Activated T-cell treated with anti-CD3 and anti-CD28 coated beads, Interleukin-2, amount 50 U/mL, for 4 hours (primary cell): ENCODE measurements around the gene PEX16. TPM values are rescaled to one million over a fixed set of nuclear protein-coding genes. Genes with fewer than 3 reads are reported as not detected.

Experiments
- ATAC-seq, 2 donors: fragments of 200-7000 bp; cut with Tn5 transposase; one replicate each; pipeline ENCODE4 v1.10.0; 2021
- DNase-seq: peaks from one replicate; pipeline ENCODE4 v3.0.0-alpha.2; 2020
- H3K27me3 Mint-ChIP-seq: one replicate; pipeline ENCODE4 v1.8.0; 2021; ENCODE audit warnings: low read depth, mixed read lengths
- H3K36me3 Mint-ChIP-seq: one replicate; pipeline ENCODE4 v1.8.0; 2022; ENCODE audit warnings: mixed read lengths; ENCODE audit not compliant: insufficient read depth
- H3K4me1 Mint-ChIP-seq: one replicate; pipeline ENCODE4 v1.8.0; 2021; ENCODE audit warnings: low read depth, mixed read lengths
- H3K4me3 Mint-ChIP-seq: one replicate; pipeline ENCODE4 v1.8.0; 2021; ENCODE audit warnings: mild to moderate bottlenecking, moderate library complexity, mixed read lengths
- H3K9me3 Mint-ChIP-seq: one replicate; pipeline ENCODE4 v1.8.0; 2021; ENCODE audit warnings: mixed read lengths
- total RNA-seq, 3 donors: library from RNA; stranded (reverse); gene quantifications; one replicate each; pipeline ENCODE4 v1.2.1, GENCODE V29; 2021

Gene PEX16
- total RNA-seq, 3 donors from 2014 or later = 44.6 to 52.6 (median 50.7) TPM

GRCh38 chr11:45870706-45871105, 47.0 kb downstream of the PEX16 start:
- Mint-ChIP-seq H3K27me3 (no peaks in the 10 kb centered on the region), H3K4me1 (no peaks in the 10 kb centered on the region), H3K4me3 (no peak overlapping the region), H3K9me3 (no peaks in the 10 kb centered on the region), H3K36me3 (peaks cover 55% of the 10 kb centered on the region)
- no peak for ATAC-seq
- no peak for DNase-seq

- Mint-ChIP-seq H3K36me3 (peaks cover 57% of the 10 kb centered on the region), H3K9me3 (no peaks in the 10 kb centered on the region), H3K27me3 (no peaks in the 10 kb centered on the region), H3K4me3 (no peak overlapping the region), H3K4me1 (no peaks in the 10 kb centered on the region)
- no peak for DNase-seq
- ATAC-seq = no peak
Measured at GRCh38 chr11:45869551-45869950, 48.1 kb downstream of the PEX16 start.

- no peak for ATAC-seq
- Mint-ChIP-seq H3K36me3 (peaks cover 56% of the 10 kb centered on the region), H3K4me3 (no peak overlapping the region), H3K9me3 (no peaks in the 10 kb centered on the region), H3K4me1 (no peaks in the 10 kb centered on the region), H3K27me3 (no peaks in the 10 kb centered on the region)
- no peak for DNase-seq
Measured at GRCh38 chr11:45864041-45864440, 53.6 kb downstream of the PEX16 start.

GRCh38 chr11:45860764-45861510, 56.7 kb downstream of the PEX16 start:
- peaks cover 51% of the 10 kb centered on the region for H3K36me3 Mint-ChIP-seq
- H3K27me3 Mint-ChIP-seq = no peaks in the 10 kb centered on the region
- no peak overlapping the region for H3K4me3 Mint-ChIP-seq
- H3K4me1 Mint-ChIP-seq = no peaks in the 10 kb centered on the region
- H3K9me3 Mint-ChIP-seq = no peaks in the 10 kb centered on the region
- DNase-seq (no peak), ATAC-seq (no peak)

GRCh38 chr11:45860348-45860747, 57.3 kb downstream of the PEX16 start:
- Mint-ChIP-seq H3K4me3 (no peak overlapping the region), H3K27me3 (no peaks in the 10 kb centered on the region), H3K9me3 (no peaks in the 10 kb centered on the region), H3K36me3 (peaks cover 48% of the 10 kb centered on the region), H3K4me1 (no peaks in the 10 kb centered on the region)
- no peak for DNase-seq
- no peak for ATAC-seq

Other genes with a start within 250 kb of the PEX16 start
- 10 to 100 TPM; 14.7 to 17.5 (median 15.8) TPM for gene SLC35C1, start 112.7 kb downstream of the PEX16 start, total RNA-seq
- gene CRY2, start 70.4 kb downstream of the PEX16 start, total RNA-seq = 10 to 100 TPM; 19.7 to 21.9 (median 19.9) TPM
- gene MAPK8IP1, start 32.2 kb downstream of the PEX16 start, total RNA-seq = 1 to 10 TPM in 1 of 3 donors, under 1 TPM in 2; 0.71 to 1.4 (median 0.87) TPM
- 1 to 10 TPM; 2.3 to 3.3 (median 2.4) TPM for gene FREY1, start 10.6 kb downstream of the PEX16 start, total RNA-seq
- 1 to 10 TPM; 1.8 to 6.0 (median 3.6) TPM for gene LARGE2, start 4.8 kb upstream of the PEX16 start, total RNA-seq
- gene PHF21A, start 203.6 kb upstream of the PEX16 start, total RNA-seq = 10 to 100 TPM; 13.4 to 20.3 (median 17.6) TPM